ENCODE measurements around the gene RSU1. TPM values are rescaled to one million over a fixed set of nuclear protein-coding genes. Genes with fewer than 3 reads are reported as not detected.
"Not testable (repeated sequence)": the region's sequence is repeated elsewhere in the genome, so short reads cannot be mapped to it uniquely, and the experiment has no call there.

The RSU1 gene
- total RNA-seq, 1 donor from 2014 or later: 49.4 TPM

DNA sequence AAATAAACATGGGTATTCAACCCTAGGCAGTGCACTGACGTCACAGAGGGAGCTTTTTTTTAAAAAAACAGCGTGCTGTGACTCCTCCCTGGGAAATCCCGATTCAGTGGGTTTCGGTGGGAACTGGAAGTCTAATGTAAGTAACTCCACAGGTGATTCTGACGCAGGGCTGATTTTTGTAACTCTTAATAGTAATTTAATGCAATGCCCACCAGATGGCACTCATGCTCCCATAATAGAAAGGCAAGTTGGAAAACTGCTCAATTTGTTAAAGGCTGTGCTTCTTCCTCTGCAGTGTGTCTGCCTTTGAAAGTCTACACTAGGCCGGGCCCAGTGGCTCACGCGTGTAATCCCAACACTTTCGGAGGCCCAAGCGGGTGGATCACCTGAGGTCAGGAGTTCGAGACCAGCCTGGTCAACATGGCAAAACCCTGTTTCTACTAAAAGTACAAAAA lies 10.9 kb upstream of the RSU1 start:
- ATAC-seq (ENCODE audit: poor library complexity): peak; percentile 87
- peak; percentile 57 for DNase-seq
- intact Hi-C loops (cut with DNase I): no loop called here

- ATAC-seq (ENCODE audit: poor library complexity); intact Hi-C loops (cut with DNase I); DNase-seq: not testable (repeated sequence)
Observed at GRCh38 chr10:16827474-16827873, 10.2 kb upstream of the RSU1 start.

DNA sequence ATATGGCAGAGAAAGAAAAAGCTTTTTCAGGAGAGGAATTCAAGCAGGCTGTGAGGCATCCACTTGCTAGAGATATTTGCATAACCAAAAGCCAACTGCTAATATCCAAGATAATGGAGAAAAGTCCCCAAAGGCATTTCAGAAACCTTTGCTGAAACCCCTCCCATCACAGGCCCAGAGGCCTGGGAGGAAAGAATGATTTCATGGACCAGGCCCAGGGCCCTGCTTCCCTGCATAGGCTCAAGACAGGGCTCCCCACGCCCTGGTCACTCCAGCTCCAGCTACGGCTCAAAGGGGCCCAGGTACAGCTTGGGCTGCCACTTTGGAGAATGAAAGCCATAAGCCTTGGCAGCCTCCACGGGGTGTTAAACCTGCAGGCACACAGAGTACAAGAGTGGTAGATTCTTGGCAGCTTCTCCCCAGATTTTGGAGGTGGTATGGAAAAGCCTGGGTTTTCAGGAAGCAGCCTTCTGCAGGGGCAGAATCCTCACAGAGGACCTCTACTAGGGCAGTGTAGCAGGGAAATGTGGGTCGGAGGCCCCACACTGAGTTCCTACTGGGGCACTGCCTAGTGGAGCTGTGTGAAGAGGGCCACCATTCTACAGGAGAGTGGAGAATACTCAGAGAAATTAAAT lies 5.6 kb upstream of the RSU1 start:
- ATAC-seq (ENCODE audit: poor library complexity) (no peak), DNase-seq (no peak)
- intact Hi-C loops (cut with DNase I): no loop called here

DNA sequence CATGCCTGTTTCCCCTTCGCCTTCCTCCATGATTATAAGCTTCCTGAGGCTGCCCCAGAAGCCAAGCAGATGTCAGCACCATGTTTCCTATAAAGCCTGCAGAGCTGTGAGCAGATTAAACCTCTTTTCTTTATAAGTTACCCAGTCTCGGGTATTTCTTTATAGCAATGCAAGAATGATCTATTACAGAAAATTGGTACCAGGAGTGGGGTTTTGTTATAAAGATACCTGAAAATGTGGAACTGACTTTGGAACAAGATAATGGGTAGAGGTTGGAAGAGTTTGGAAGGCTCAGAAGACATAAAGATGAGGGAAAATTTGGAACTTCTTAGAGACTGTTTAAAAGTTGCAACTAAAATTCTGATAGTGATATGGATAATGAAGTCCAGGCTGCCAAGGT lies 4.8 kb upstream of the RSU1 start:
- DNase-seq (no peak), ATAC-seq (ENCODE audit: poor library complexity) (no peak)
- intact Hi-C loops (cut with DNase I): no loop called here

GRCh38 chr10:16820421-16820820 lies 3.2 kb upstream of the RSU1 start:
- intact Hi-C loops (cut with DNase I): no loop called here
- ATAC-seq (ENCODE audit: poor library complexity) (no peak), DNase-seq (no peak)

DNA sequence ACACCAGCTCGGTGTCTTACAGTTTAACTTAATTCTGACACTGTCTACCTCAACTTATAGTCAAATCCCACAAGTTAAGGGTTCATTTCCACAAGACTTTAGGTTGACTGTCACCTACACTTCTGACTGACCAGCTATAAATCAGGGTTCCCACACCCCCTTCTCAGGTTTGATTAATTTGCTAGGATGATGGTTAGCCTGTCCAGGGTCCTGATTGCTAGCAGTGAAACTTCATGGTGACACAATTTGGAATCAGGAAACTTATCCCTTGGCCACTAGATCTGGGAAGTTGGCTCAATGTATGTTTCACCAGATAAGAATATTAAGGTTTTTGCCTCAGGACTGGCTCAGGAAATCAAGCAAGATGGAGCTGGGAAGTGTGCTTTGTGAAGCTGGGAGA lies 2.8 kb upstream of the RSU1 start:
- no peak for ATAC-seq (ENCODE audit: poor library complexity)
- intact Hi-C loops (cut with DNase I): no loop called here

DNA sequence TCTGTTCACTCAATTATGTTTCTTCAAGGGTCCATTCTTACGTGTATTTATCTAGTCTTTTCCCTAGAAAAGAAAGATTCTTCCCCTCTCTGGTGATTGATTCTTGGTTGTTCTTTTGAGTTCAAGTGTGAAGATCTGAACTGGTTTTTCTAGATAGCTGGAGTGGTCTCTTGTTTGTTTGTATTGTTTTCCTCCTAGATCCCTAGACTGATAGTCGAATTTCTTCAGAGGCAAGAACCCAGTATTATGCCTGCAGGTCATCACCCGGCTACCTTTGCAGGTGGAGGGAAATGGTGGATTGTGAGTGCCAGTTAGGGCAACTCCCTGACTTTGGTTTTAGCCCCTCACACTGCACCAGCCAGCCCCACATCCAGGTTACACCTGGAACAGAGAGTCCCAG lies 2.2 kb upstream of the RSU1 start:
- ATAC-seq (ENCODE audit: poor library complexity) (no peak), DNase-seq (no peak)
- intact Hi-C loops (cut with DNase I): no loop called here

More for the DNA sequence above, 2.8 kb upstream of the RSU1 start:
- DNase-seq: no peak

- no peak for DNase-seq
- intact Hi-C loops (cut with DNase I): no loop called here
- ATAC-seq (ENCODE audit: poor library complexity): no peak
Observed at GRCh38 chr10:16819026-16819425, 1.8 kb upstream of the RSU1 start.

DNA sequence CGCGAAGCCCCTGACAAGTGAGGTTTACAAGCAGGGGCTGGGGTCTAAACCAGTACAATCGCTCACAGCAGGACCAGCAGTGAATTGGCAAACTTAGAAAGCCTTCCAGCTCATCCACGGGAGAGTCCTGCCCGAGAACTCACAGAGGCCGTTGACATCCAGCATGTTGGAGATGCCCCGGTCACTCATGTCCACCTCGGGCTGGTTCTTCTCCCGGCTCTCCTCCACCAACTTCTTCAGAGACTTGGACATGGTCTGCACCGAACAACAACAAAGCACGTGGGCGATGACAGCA lies 447 bp downstream of the RSU1 start:
- intact Hi-C loops (cut with DNase I): no loop called here
- ATAC-seq (ENCODE audit: poor library complexity): peak; percentile 18
- DNase-seq: no peak

DNA sequence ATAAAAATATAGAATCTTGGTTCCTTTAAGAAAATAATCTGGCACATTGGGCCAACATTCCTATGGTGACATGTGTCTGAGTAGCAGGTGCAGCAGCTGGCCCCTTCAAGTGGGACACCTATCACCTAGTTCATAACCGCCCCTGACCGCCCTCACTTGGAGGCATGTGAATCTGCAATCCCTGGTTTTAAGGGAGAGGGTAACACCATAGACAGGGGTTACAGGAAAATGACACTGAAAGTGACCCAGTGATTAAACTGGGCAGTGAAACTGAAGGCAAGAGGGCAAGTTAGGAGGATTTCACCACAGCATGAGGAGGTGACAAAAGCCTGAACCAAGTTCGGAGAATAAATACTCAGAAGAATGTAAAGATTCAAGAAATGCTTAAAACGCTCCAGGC lies 1.1 kb downstream of the RSU1 start:
- ATAC-seq (ENCODE audit: poor library complexity): no peak
- no peak for DNase-seq
- intact Hi-C loops (cut with DNase I): no loop called here

DNA sequence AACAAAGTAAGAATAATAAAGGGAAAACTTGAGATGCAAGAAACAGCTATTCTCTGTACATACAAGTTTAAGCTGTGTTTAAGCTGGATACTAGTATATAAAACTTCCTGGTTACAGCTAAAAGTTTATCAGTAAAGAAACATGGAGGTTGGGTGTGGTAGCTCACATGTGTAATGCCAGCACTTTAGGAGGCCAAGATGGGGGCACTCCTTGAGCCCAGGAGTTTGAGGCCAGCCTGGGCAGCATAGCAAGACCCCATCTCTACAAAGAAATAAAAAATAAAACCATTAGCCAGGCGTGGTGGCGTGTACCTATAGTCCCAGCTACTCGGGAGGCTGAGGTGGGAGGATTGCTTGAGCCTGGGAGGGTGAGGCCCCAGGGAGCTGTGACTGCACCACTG lies 3.2 kb downstream of the RSU1 start:
- intact Hi-C loops (cut with DNase I): no loop called here
- no peak for DNase-seq
- no peak for ATAC-seq (ENCODE audit: poor library complexity)

- ATAC-seq (ENCODE audit: poor library complexity): no peak
- intact Hi-C loops (cut with DNase I): no loop called here
- DNase-seq: no peak
Observed at GRCh38 chr10:16812676-16813075, 4.5 kb downstream of the RSU1 start.

DNA sequence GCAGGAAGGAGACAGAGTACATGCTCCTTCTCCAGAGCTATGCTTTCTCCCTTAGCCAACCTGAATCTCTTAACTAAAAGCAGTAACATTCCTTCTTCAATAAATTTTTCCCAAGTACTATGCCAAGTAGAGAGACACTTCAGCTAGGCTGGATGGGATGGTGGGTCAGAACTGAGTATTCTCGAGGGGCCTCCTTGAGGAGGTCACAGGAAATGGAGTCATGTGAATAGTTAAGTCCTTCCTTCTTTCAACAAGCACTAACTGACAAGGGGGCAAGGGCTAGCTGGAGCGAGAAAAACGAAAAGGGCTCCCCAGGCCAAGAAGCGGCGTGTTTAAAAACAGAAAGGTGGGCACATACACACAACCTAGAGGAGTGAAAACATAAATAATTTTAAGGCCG lies 5.5 kb downstream of the RSU1 start:
- ATAC-seq (ENCODE audit: poor library complexity): no peak
- no peak for DNase-seq
- intact Hi-C loops (cut with DNase I): no loop called here

- ATAC-seq (ENCODE audit: poor library complexity) (no peak), DNase-seq (no peak)
- intact Hi-C loops (cut with DNase I): no loop called here
Observed at GRCh38 chr10:16811292-16811691, 5.9 kb downstream of the RSU1 start.

DNA sequence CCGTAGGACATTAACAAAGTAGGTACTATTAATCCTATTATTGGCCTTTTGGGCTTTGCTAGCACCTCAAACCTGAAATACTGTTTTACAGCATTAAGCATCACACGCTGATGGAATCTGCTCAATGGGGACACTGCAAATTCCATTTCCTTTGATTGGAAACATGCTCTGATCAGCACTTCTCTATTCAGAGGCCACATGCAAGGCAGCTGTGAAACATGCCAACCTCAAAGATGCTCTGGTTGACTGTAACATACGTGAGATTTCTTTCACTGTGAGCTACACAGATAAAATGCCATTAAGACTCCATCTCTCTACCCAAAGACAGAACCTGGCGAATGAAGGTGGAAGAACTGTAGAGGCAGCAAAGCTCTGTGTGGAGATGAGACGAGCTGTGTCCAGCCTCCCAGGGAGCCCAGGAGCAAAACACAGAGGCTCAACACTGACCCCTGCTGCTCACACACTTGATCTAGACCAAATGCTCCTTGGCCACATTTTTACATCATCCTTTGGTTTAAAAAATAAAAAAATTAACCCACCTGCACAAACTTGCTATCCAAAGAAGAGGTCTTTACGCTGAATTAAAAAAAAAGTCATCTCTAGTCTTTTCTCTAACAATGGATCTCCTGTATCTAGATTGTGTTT lies 8.0 kb downstream of the RSU1 start:
- intact Hi-C loops (cut with DNase I): no loop called here
- DNase-seq: no peak
- ATAC-seq (ENCODE audit: poor library complexity): peak; percentile 78

- DNase-seq: no peak
- intact Hi-C loops (cut with DNase I): no loop called here
- ATAC-seq (ENCODE audit: poor library complexity): no peak
Observed at GRCh38 chr10:16804123-16804522, 13.1 kb downstream of the RSU1 start.

GRCh38 chr10:16803464-16803863 lies 13.8 kb downstream of the RSU1 start:
- intact Hi-C loops (cut with DNase I): no loop called here
- no peak for ATAC-seq (ENCODE audit: poor library complexity)
- no peak for DNase-seq

DNA sequence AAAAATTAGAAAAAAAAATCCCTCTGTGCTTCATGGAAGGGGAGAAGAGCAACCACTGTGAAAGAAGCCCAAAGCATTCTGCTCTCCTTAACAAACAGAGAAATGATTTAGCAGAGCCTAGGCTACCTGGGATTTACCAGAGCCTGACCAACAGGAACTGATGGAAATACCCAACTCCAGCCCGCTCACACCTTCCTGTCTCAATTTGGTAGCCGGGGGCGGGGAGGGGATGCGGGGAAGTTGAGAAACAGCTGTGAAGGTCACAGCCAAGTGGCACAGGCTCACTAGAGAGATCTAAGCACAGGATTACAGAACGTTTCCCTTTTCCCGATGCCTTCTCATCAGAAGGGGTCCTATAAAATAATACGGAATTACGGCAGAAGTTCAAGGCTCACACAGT lies 17.6 kb downstream of the RSU1 start:
- intact Hi-C loops (cut with DNase I): no loop called here
- ATAC-seq (ENCODE audit: poor library complexity) (peak; percentile 54), DNase-seq (no peak)

DNA sequence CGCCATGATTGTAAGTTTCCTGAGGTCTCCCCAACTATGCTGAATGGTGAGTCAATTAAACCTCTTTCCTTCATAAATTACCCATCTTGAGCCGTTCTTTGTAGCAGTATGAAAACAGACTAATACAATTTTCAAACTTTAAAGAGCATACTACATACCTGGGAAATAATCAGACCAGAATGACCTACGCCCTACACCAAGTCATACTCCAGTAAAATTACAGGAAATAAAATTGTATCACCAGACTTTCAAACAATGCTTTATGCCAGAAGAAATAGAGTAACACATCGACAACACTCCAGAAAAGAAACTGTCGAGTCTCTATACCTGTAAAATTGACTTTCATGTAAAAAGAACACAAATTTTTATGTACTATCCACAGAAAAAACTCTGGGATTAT lies 18.7 kb downstream of the RSU1 start:
- no peak for ATAC-seq (ENCODE audit: poor library complexity)
- intact Hi-C loops (cut with DNase I): no loop called here
- no peak for DNase-seq

GRCh38 chr10:16795410-16796073 lies 21.7 kb downstream of the RSU1 start:
- intact Hi-C loops (cut with DNase I): no loop called here
- no peak for ATAC-seq (ENCODE audit: poor library complexity)
- no peak for DNase-seq
